IMR-90 (cell line): ENCODE results near the gene ITPK1. TPM values are rescaled to one million over a fixed set of nuclear protein-coding genes. Genes with fewer than 3 reads are reported as not detected.

Experiments used
- ATAC-seq: fragments of 200-7000 bp; cut with Tn5 transposase; 2 replicates; pipeline ENCODE4 v1.9.1; 2020; ENCODE audit warnings: low read depth, mild to moderate bottlenecking, moderate library complexity
- BruUV-seq: library from RNA; stranded (reverse); fragments of 400-500 nt; replicated peaks from 2 replicates; lab custom pipeline; 2021; lab: Mats Ljungman, UMichigan
- CTCF ChIA-PET: fragments of 300-600 bp; formaldehyde crosslinking; extraction: SDS; loops from one replicate; lab custom pipeline; 2021; ENCODE audit warnings: antibody characterized with exemption; lab: Yijun Ruan, JAX
- POLR2A ChIA-PET: fragments of 300-600 bp; sonication (Branson Sonifier 250); formaldehyde crosslinking; loops from one replicate; lab custom pipeline; 2022; ENCODE audit warnings: antibody characterized with exemption; ENCODE audit not compliant: unreplicated experiment; lab: Charles Lee
- DNase-seq: peaks from one replicate; pipeline ENCODE4 v3.0.0; 2013
- H2AFZ ChIP-seq: replicated peaks from 2 replicates; pipeline ENCODE3; 2013; ENCODE audit warnings: low read length, mild to moderate bottlenecking; ENCODE audit not compliant: poor library complexity
- H2AK5ac ChIP-seq: 2 replicates; pipeline ENCODE4 v1.6.1; 2013; ENCODE audit warnings: low read depth, low read length, inconsistent platforms
- H2AK9ac ChIP-seq: replicated peaks from 2 replicates; pipeline ENCODE3; 2013; ENCODE audit warnings: mild to moderate bottlenecking, low read depth, low read length, moderate library complexity; ENCODE audit not compliant: poor library complexity
- H2BK120ac ChIP-seq: 2 replicates; pipeline ENCODE4 v1.6.1; 2013; ENCODE audit warnings: low read depth, low read length, inconsistent platforms
- H2BK15ac ChIP-seq: 3 replicates; pipeline ENCODE4 v1.6.1; 2013; ENCODE audit warnings: low read depth, low read length, inconsistent platforms
- H2BK20ac ChIP-seq: 2 replicates; pipeline ENCODE4 v1.6.1; 2013; ENCODE audit warnings: low read depth, mild to moderate bottlenecking, inconsistent platforms, low read length, moderate library complexity
- H2BK5ac ChIP-seq: 2 replicates; pipeline ENCODE4 v1.6.1; 2013; ENCODE audit warnings: mild to moderate bottlenecking, low read depth, low read length, inconsistent platforms; ENCODE audit not compliant: poor library complexity, severe bottlenecking
- H3K14ac ChIP-seq: replicated peaks from 2 replicates; pipeline ENCODE4 v1.6.1; 2013; ENCODE audit warnings: low read depth, low read length, inconsistent platforms
- H3K18ac ChIP-seq: 2 replicates; pipeline ENCODE4 v1.6.1; 2013; ENCODE audit warnings: low read depth, low read length, control low read depth
- H3K23ac ChIP-seq: 2 replicates; pipeline ENCODE4 v1.6.1; 2013; ENCODE audit warnings: low read depth, low read length, inconsistent platforms
- H3K27ac ChIP-seq: 2 replicates; pipeline ENCODE4 v1.5.1; 2013; ENCODE audit warnings: mild to moderate bottlenecking, control low read depth, low read length; ENCODE audit not compliant: insufficient read depth
- H3K27me3 ChIP-seq: 2 replicates; pipeline ENCODE4 v1.6.1; 2013; ENCODE audit warnings: low read length; ENCODE audit not compliant: control insufficient read depth, insufficient read depth
- H3K36me3 ChIP-seq: 2 replicates; pipeline ENCODE4 v1.6.1; 2013; ENCODE audit warnings: low read length, mixed read lengths; ENCODE audit not compliant: control insufficient read depth, insufficient read depth
- H3K4ac ChIP-seq: 2 replicates; pipeline ENCODE4 v1.6.1; 2013; ENCODE audit warnings: low read depth, low read length, inconsistent platforms
- H3K4me1 ChIP-seq: 2 replicates; pipeline ENCODE4 v1.6.1; 2013; ENCODE audit warnings: low read length, mixed read lengths; ENCODE audit not compliant: control insufficient read depth, insufficient read depth
- H3K4me2 ChIP-seq: 2 replicates; pipeline ENCODE4 v1.6.1; 2013; ENCODE audit warnings: low read depth, mild to moderate bottlenecking, control low read depth, low read length, moderate library complexity
- H3K4me3 ChIP-seq: 2 replicates; pipeline ENCODE4 v1.5.1; 2013; ENCODE audit warnings: low read depth, mild to moderate bottlenecking, control low read depth, low read length, moderate library complexity; ENCODE audit not compliant: insufficient read depth
- H3K56ac ChIP-seq: 2 replicates; pipeline ENCODE4 v1.6.1; 2013; ENCODE audit warnings: low read length, inconsistent platforms; ENCODE audit not compliant: insufficient read depth; ENCODE audit errors: extremely low read depth
- H3K79me1 ChIP-seq, 2 experiments: 2 replicates each; pipeline ENCODE4 v1.6.1; 2013; ENCODE audit warnings: low read length in 2 of 2, inconsistent platforms in 1 of 2, low read depth in 1 of 2
- H3K9ac ChIP-seq: 2 replicates; pipeline ENCODE4 v1.6.1; 2013; ENCODE audit warnings: low read depth, low read length, control low read depth
- H3K9me1 ChIP-seq: 2 replicates; pipeline ENCODE4 v1.6.1; 2013; ENCODE audit warnings: low read length, inconsistent platforms; ENCODE audit not compliant: insufficient read depth
- H3K9me3 ChIP-seq: 2 replicates; pipeline ENCODE4 v1.6.1; 2013; ENCODE audit warnings: low read length; ENCODE audit not compliant: control insufficient read depth, insufficient read depth
- H4K20me1 ChIP-seq: 2 replicates; pipeline ENCODE4 v1.6.1; 2013; ENCODE audit warnings: low read length, inconsistent platforms; ENCODE audit not compliant: insufficient read depth
- H4K5ac ChIP-seq: 2 replicates; pipeline ENCODE4 v1.6.1; 2013; ENCODE audit warnings: mild to moderate bottlenecking, low read depth, low read length, control low read depth
- H4K8ac ChIP-seq, 2 experiments: 2 replicates each; pipeline ENCODE4 v1.6.1; 2013; ENCODE audit warnings: low read depth in 2 of 2, low read length in 2 of 2, control low read depth in 1 of 2, inconsistent platforms in 1 of 2
- H4K91ac ChIP-seq: 2 replicates; pipeline ENCODE4 v1.6.1; 2013; ENCODE audit warnings: low read depth, low read length, inconsistent platforms; ENCODE audit not compliant: insufficient read depth
- BHLHE40 ChIP-seq: fragments of 150-350 bp; IDR thresholded peaks from 2 replicates; pipeline ENCODE4 v1.6.1; 2016; ENCODE audit warnings: mild to moderate bottlenecking, low read depth, low read length
- CEBPB ChIP-seq: IDR thresholded peaks from 2 replicates; pipeline ENCODE4 v1.6.1; 2012; ENCODE audit warnings: low read depth, low read length, improper control_type of control experiment
- CHD1 ChIP-seq: IDR thresholded peaks from 2 replicates; pipeline ENCODE4 v1.6.1; 2012; ENCODE audit warnings: low read depth, low read length, improper control_type of control experiment
- CTCF ChIP-seq: conservative IDR thresholded peaks from 2 replicates; pipeline ENCODE4 v1.5.1; 2012; ENCODE audit warnings: mild to moderate bottlenecking, low read depth, low read length, improper control_type of control experiment
- ELK1 ChIP-seq: fragments of 150-350 bp; IDR thresholded peaks from 2 replicates; pipeline ENCODE4 v1.6.1; 2016; ENCODE audit warnings: low read depth, mild to moderate bottlenecking, low read length, moderate library complexity, borderline replicate concordance
- FOS ChIP-seq: fragments of 150-350 bp; IDR thresholded peaks from 2 replicates; pipeline ENCODE4 v1.6.1; 2016; ENCODE audit warnings: low read depth, low read length
- MAFK ChIP-seq: IDR thresholded peaks from 2 replicates; pipeline ENCODE4 v1.6.1; 2012; ENCODE audit warnings: low read depth, low read length, improper control_type of control experiment
- MAZ ChIP-seq: IDR thresholded peaks from 2 replicates; pipeline ENCODE4 v1.6.1; 2012; ENCODE audit warnings: low read depth, mild to moderate bottlenecking, low read length, improper control_type of control experiment, moderate library complexity, borderline replicate concordance
- MXI1 ChIP-seq: IDR thresholded peaks from 2 replicates; pipeline ENCODE4 v1.6.1; 2012; ENCODE audit warnings: low read depth, mild to moderate bottlenecking, low read length, moderate library complexity, borderline replicate concordance
- NFE2L2 ChIP-seq: fragments of 150-350 bp; IDR thresholded peaks from 2 replicates; pipeline ENCODE4 v1.6.1; 2016; ENCODE audit warnings: low read depth, mild to moderate bottlenecking, low read length
- POLR2A ChIP-seq: IDR thresholded peaks from 2 replicates; pipeline ENCODE4 v1.6.1; 2012; ENCODE audit warnings: mild to moderate bottlenecking, low read depth, low read length
- RAD21 ChIP-seq: IDR thresholded peaks from 2 replicates; pipeline ENCODE4 v1.6.1; 2012; ENCODE audit warnings: low read length, improper control_type of control experiment
- RCOR1 ChIP-seq: IDR thresholded peaks from 2 replicates; pipeline ENCODE4 v1.6.1; 2012; ENCODE audit warnings: mild to moderate bottlenecking, low read length, improper control_type of control experiment; ENCODE audit not compliant: insufficient replicate concordance
- RFX5 ChIP-seq: IDR thresholded peaks from 2 replicates; pipeline ENCODE4 v1.8.0; 2012; ENCODE audit warnings: low read depth, mild to moderate bottlenecking, low read length, moderate library complexity
- SMC3 ChIP-seq: fragments of 150-350 bp; IDR thresholded peaks from 2 replicates; pipeline ENCODE4 v1.6.1; 2016; ENCODE audit warnings: low read depth, mild to moderate bottlenecking, antibody characterized with exemption, low read length, moderate library complexity
- USF2 ChIP-seq: fragments of 150-350 bp; IDR thresholded peaks from 2 replicates; pipeline ENCODE4 v1.6.1; 2017; ENCODE audit warnings: mild to moderate bottlenecking, antibody characterized with exemption, low read length, low read depth
- WGBS, 2 experiments: methylation state at CpG; one replicate each; pipeline versions ENCODE4 v1.1.5 to v1.1.7; 2013; ENCODE audit warnings: missing lambda C conversion rate in 2 of 2; ENCODE audit not compliant: insufficient read length in 1 of 2; ENCODE audit errors: extremely low coverage in 2 of 2; 5-methylcytosine and 5-hydroxymethylcytosine counted together
- dilution Hi-C: fragments of 300-500 bp; cut with HindIII; formaldehyde crosslinking; loops from one replicate; pipeline ENCODE4 v1.14.3; 2018; ENCODE audit warnings: low sequenced_read_pairs; ENCODE audit not compliant: unreplicated experiment
- in situ Hi-C: fragments of 300-500 bp; cut with MboI; formaldehyde crosslinking; loops from 3 replicates; pipeline ENCODE4 v1.14.3; 2019; ENCODE audit warnings: low sequenced_read_pairs, inconsistent platforms, mixed read lengths
- intact Hi-C: fragments of 100-400 bp; cut with micrococcal nuclease; formaldehyde crosslinking; loops from 2 replicates; pipeline ENCODE4 v1.10.0; 2022
- polyA plus RNA-seq, 3 experiments: library from polyadenylated mRNA; depleted of rRNA; stranded (reverse); fragments of >200 nt; gene quantifications; 2 replicates each; pipeline ENCODE4 v1.2.3, GENCODE V29; 2012; ENCODE audit warnings: low replicate concordance in 1 of 3
- total RNA-seq: library from RNA; depleted of rRNA; stranded (reverse); fragments of >200 nt; gene quantifications from 2 replicates; pipeline ENCODE4 v1.2.3, GENCODE V29; 2012

ITPK1 gene
- total and polyA plus RNA-seq, 2 of the 4 experiments (the other 2 are of a cell fraction): 21.7 to 26.9 TPM

GRCh38 chr14:93037351-93037750 is 78.4 kb downstream of the ITPK1 start:
- in situ Hi-C loops: no loop called here
- no peak for ATAC-seq
- H3K27ac ChIP-seq: no peak overlapping the region

More at GRCh38 chr14:93037351-93037750, 78.4 kb downstream of the ITPK1 start:
- 90% methylated on average over 2 of the region's 6 CpGs; no CpG with 5 or more reads in 1 of the 2 experiments for WGBS, 2 experiments
- no peak overlapping the region for H3K9ac ChIP-seq
- BruUV-seq: no TSS peak
- H4K5ac ChIP-seq: no peak overlapping the region
- no peaks in the 10 kb centered on the region for H3K36me3 ChIP-seq
- H3K18ac ChIP-seq: no peak overlapping the region
- H3K27me3 ChIP-seq: peaks cover 9% of the 10 kb centered on the region; the same call in 1 of the 2 replicates
- dilution Hi-C loops (no loop called here), intact Hi-C loops (no loop called here)
- peaks cover 11% of the 10 kb centered on the region; the same call in 1 of the 2 replicates for H3K4me1 ChIP-seq
- H2BK20ac ChIP-seq: no peak overlapping the region
- H2BK120ac ChIP-seq: no peak overlapping the region
- no peak overlapping the region for H3K56ac ChIP-seq
- no peaks in the 10 kb centered on the region for H3K79me1 ChIP-seq
- POLR2A ChIA-PET: no interaction called here
- H2BK5ac ChIP-seq: no peak overlapping the region
- no peak overlapping the region for H3K14ac ChIP-seq
- peaks cover 17% of the 10 kb centered on the region; the same call in 1 of the 2 replicates for H3K9me1 ChIP-seq
- H3K4me2 ChIP-seq: no peak overlapping the region
- TF ChIP-seq MXI1: no peak
- no peak for TF ChIP-seq NFE2L2
- no peak for TF ChIP-seq MAZ
- TF ChIP-seq CEBPB: no peak
- TF ChIP-seq RAD21: no peak
- no peak for TF ChIP-seq FOS
- TF ChIP-seq RCOR1: no peak
- TF ChIP-seq USF2: no peak
- no peak for TF ChIP-seq MAFK
- TF ChIP-seq ELK1: no peak
- no peak for TF ChIP-seq CHD1
- no peak for TF ChIP-seq RFX5
- TF ChIP-seq BHLHE40: no peak
- no peak for TF ChIP-seq POLR2A
- TF ChIP-seq CTCF: no peak
- no peak for TF ChIP-seq SMC3
- no peak overlapping the region for H4K91ac ChIP-seq
- no peak overlapping the region for H2AFZ ChIP-seq
- DNase-seq: no peak
- H3K4ac ChIP-seq: no peak overlapping the region
- no peak overlapping the region for H2AK9ac ChIP-seq
- no peak overlapping the region for H3K4me3 ChIP-seq
- H3K9me3 ChIP-seq: no peaks in the 10 kb centered on the region
- no peak overlapping the region for H2AK5ac ChIP-seq
- no peak overlapping the region for H2BK15ac ChIP-seq
- peaks cover 4% of the 10 kb centered on the region for H4K20me1 ChIP-seq
- H3K23ac ChIP-seq: no peak overlapping the region
- no peak overlapping the region for H4K8ac ChIP-seq
- CTCF ChIA-PET: interaction anchor here (0.6 kb wide), 1 partner anchor 27 kb away, joined by 3 read pairs; no protein-coding TSS in a partner anchor
